Retinal pigment epithelial cell (primary cell): Measurements from ENCODE around the gene KAT7.

Experiments
- DNase-seq: peaks from one replicate; pipeline ENCODE4 v3.0.0-alpha.2; 2010; ENCODE audit warnings: low read depth
- H3K4me3 ChIP-seq: 2 replicates; pipeline ENCODE4 v1.5.1; 2011; ENCODE audit warnings: mild to moderate bottlenecking, low read length, control low read depth, moderate library complexity
- TF ChIP-seq, protein P1 (sequence below): conservative IDR thresholded peaks from 2 replicates; pipeline ENCODE4 v1.5.1; 2011; ENCODE audit warnings: low read depth, low read length, control low read depth, inconsistent platforms

The KAT7 gene

DNA sequence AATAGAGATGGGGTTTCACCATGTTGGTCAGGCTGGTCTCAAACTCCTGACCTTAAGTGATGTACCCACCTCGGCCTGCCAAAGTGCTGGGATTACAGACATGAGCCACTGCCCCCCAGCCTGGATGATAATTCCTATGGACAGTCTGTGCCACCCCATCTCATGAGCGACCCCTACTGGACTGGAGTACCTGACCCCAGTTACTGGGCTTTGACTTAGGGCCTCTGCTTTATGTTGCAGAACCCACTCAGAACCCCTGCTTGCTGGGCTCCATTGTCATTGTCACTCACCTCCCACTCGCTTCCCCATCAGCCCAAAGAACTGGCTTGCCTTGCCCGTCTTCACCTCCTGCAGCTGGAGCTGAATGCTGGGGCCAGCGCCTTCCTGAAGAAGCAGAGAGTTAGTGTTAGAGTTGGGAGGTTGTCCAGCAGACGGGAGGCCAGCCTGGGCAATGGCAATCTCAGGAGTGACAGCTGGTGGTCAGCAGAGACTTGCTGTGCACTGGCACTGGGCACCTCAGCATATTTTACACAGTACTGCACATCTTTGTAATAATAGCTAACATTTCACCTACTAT is 55.4 kb downstream of the KAT7 start:
- no peak for DNase-seq
- TF ChIP-seq, protein P1, sequence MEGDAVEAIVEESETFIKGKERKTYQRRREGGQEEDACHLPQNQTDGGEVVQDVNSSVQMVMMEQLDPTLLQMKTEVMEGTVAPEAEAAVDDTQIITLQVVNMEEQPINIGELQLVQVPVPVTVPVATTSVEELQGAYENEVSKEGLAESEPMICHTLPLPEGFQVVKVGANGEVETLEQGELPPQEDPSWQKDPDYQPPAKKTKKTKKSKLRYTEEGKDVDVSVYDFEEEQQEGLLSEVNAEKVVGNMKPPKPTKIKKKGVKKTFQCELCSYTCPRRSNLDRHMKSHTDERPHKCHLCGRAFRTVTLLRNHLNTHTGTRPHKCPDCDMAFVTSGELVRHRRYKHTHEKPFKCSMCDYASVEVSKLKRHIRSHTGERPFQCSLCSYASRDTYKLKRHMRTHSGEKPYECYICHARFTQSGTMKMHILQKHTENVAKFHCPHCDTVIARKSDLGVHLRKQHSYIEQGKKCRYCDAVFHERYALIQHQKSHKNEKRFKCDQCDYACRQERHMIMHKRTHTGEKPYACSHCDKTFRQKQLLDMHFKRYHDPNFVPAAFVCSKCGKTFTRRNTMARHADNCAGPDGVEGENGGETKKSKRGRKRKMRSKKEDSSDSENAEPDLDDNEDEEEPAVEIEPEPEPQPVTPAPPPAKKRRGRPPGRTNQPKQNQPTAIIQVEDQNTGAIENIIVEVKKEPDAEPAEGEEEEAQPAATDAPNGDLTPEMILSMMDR = peak; percentile 75

GRCh38 chr17:49845321-49845720 is 56.8 kb downstream of the KAT7 start:
- no peak for DNase-seq
- no peak overlapping the region for H3K4me3 ChIP-seq
- TF ChIP-seq, protein P1 = no peak

More for the DNA sequence above, 55.4 kb downstream of the KAT7 start:
- no peak overlapping the region for H3K4me3 ChIP-seq

GRCh38 chr17:49846938-49847712 is 58.6 kb downstream of the KAT7 start:
- TF ChIP-seq, protein P1 = no peak
- no peak overlapping the region for H3K4me3 ChIP-seq
- DNase-seq = no peak

- no peak within 1 kb of the TSS for H3K4me3 ChIP-seq
- DNase-seq = no peak
- TF ChIP-seq, protein P1 = no peak
Measured at GRCh38 chr17:49848019-49848473, 59.6 kb downstream of the KAT7 start, which contains the start of gene TAC4. Gene TAC4, minus strand, starts transcription at chr17:49848069. Its CDS starts 52 bp downstream, at chr17:49848017.

GRCh38 chr17:49848739-49849138 is 60.3 kb downstream of the KAT7 start:
- DNase-seq = no peak
- TF ChIP-seq, protein P1 = no peak
- H3K4me3 ChIP-seq = no peak overlapping the region

DNA sequence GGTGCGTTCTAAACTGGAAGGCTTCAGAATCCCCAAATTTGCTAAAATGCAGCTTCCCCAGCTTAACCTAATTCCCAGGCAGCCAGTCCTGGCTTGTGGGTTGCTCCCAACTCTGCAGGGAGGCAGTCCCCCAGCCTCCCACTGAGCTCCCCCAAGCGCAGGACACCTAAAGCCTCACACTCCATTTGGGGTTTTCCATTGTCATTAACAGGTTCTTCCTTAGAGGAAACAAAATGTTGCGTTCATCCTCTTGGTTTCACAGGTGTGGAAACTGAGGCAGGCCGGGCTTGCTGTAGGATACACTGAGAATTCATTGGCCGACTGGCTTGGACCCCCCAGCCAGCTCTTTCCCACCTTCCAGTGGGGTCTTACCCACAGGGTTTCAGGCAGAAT is 61.7 kb downstream of the KAT7 start:
- H3K4me3 ChIP-seq = no peak overlapping the region
- TF ChIP-seq, protein P1 = no peak
- no peak for DNase-seq
